Endothelial cell (in vitro differentiated cells): ENCODE measurements around the gene SELENOM. TPM values are rescaled to one million over a fixed set of nuclear protein-coding genes. Genes with fewer than 3 reads are reported as not detected.
A peak's percentile ranks its signal among the peaks of the same experiment; 100 is the strongest.

Source experiments
- DNase-seq: peaks from one replicate; pipeline ENCODE4 v3.0.0; 2021; ENCODE audit warnings: low spot score
- H3K27ac Mint-ChIP-seq: one replicate; pipeline ENCODE4 v1.8.0; 2021; ENCODE audit warnings: mixed read lengths, inconsistent platforms; ENCODE audit not compliant: unreplicated experiment
- H3K27me3 Mint-ChIP-seq: one replicate; pipeline ENCODE4 v1.8.0; 2021; ENCODE audit warnings: mild to moderate bottlenecking, moderate library complexity, mixed read lengths, inconsistent platforms; ENCODE audit not compliant: unreplicated experiment
- H3K36me3 Mint-ChIP-seq: one replicate; pipeline ENCODE4 v1.8.0; 2021; ENCODE audit warnings: mild to moderate bottlenecking, low read depth, mixed read lengths, inconsistent platforms; ENCODE audit not compliant: unreplicated experiment
- H3K4me1 Mint-ChIP-seq: one replicate; pipeline ENCODE4 v1.8.0; 2021; ENCODE audit warnings: mild to moderate bottlenecking, mixed read lengths, inconsistent platforms; ENCODE audit not compliant: unreplicated experiment
- H3K4me3 Mint-ChIP-seq: one replicate; pipeline ENCODE4 v1.8.0; 2021; ENCODE audit warnings: mild to moderate bottlenecking, mixed read lengths, inconsistent platforms; ENCODE audit not compliant: unreplicated experiment
- H3K9me3 Mint-ChIP-seq: one replicate; pipeline ENCODE4 v1.8.0; 2021; ENCODE audit warnings: mixed read lengths, inconsistent platforms; ENCODE audit not compliant: unreplicated experiment
- CTCF ChIP-seq: fragments of 200-600 bp; sonication (generic); IDR thresholded peaks from one replicate; pipeline ENCODE4 v1.5.0; 2021; ENCODE audit warnings: antibody characterized with exemption; ENCODE audit not compliant: unreplicated experiment
- total RNA-seq: library from RNA; stranded (reverse); fragmentation: NEBNext Ultra II Directional; extraction: Animal tissue kit (Norgen Biotek cat#: 25700); gene quantifications from one replicate; pipeline ENCODE4 v1.2.1, GENCODE V29; 2021; ENCODE audit not compliant: unreplicated experiment

SELENOM gene
- total RNA-seq, 1 donor from 2014 or later: 35.4 TPM

DNA sequence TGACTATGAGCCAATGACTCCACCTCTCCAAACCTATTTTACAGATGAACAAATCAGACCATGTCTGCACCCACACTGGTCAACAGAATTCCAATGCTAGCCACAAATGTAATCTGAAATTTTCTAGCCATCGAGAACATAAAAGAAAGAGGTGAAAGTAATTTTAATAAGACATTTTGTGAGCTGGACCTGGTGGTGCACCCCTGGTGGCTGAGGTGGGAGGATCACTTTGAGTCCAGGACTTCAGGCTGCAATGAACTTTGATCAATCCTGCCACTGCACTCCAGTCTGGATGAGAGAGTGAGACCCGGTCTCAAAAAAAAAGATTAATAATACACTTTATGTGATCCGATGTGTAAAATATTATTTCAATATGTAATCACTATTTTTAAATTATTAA is 43.2 kb upstream of the SELENOM start:
- peaks cover 6% of the 10 kb centered on the region for H3K27me3 Mint-ChIP-seq
- DNase-seq: no peak
- H3K4me3 Mint-ChIP-seq: no peak overlapping the region
- peaks cover 12% of the 10 kb centered on the region for H3K4me1 Mint-ChIP-seq
- H3K36me3 Mint-ChIP-seq: peaks cover 6% of the 10 kb centered on the region
- H3K9me3 Mint-ChIP-seq: no peaks in the 10 kb centered on the region
- TF ChIP-seq CTCF: peak; percentile 53
- H3K27ac Mint-ChIP-seq: no peak overlapping the region

DNA sequence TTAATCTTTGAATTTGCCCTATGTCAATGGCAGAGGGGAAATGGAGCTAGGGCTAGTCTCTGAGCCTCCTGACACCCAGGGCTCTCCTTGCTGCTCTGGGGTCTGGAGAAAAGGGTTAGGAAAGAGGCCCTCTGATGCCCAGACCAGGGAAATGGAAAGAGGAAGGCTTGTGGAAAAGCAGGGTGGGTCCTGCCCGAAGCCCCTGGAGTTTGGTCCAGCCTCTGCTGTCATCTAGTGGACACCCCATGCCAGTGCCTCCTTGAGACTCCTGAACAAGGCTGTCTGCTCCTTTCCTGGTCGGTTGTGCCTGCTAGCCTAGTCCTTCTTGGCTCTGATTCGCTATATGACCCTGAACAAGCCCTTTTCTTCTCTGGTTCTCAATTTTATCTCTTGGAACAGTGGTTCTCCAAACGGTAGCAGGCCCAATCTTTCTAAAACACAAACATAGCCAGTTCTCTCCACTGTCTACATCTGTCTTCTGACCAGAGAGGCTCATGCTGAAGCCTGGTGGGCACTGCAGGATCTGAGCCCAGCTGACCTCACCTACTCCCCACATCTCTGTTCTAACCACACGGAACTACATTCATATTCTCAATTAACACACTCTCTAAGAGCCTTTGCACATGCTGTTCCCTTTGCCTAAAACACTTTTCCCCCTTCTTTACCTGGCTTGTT is 41.7 kb upstream of the SELENOM start:
- Mint-ChIP-seq H3K9me3 (no peaks in the 10 kb centered on the region), H3K4me1 (peaks cover 12% of the 10 kb centered on the region), H3K27ac (no peak overlapping the region), H3K27me3 (peaks cover 4% of the 10 kb centered on the region), H3K36me3 (peaks cover 3% of the 10 kb centered on the region), H3K4me3 (no peak overlapping the region)
- peak; percentile 81 for DNase-seq
- peak; percentile 60 for TF ChIP-seq CTCF

- H3K9me3 Mint-ChIP-seq: no peaks in the 10 kb centered on the region
- H3K36me3 Mint-ChIP-seq: peaks cover 3% of the 10 kb centered on the region
- no peak overlapping the region for H3K4me3 Mint-ChIP-seq
- peaks cover 12% of the 10 kb centered on the region for H3K4me1 Mint-ChIP-seq
- no peak overlapping the region for H3K27ac Mint-ChIP-seq
- TF ChIP-seq CTCF: no peak
- H3K27me3 Mint-ChIP-seq: peaks cover 2% of the 10 kb centered on the region
- no peak for DNase-seq
Observed at GRCh38 chr22:31148488-31148887, 41.1 kb upstream of the SELENOM start.

GRCh38 chr22:31144223-31144622 is 36.9 kb upstream of the SELENOM start:
- no peak for DNase-seq

More at GRCh38 chr22:31144223-31144622, 36.9 kb upstream of the SELENOM start:
- no peak for TF ChIP-seq CTCF
- Mint-ChIP-seq H3K27ac (no peak overlapping the region), H3K27me3 (peaks cover 7% of the 10 kb centered on the region), H3K4me3 (no peak overlapping the region), H3K36me3 (peaks cover 7% of the 10 kb centered on the region), H3K4me1 (peaks cover 10% of the 10 kb centered on the region), H3K9me3 (no peaks in the 10 kb centered on the region)
